ENCODE data around the gene DBR1.

Gene DBR1

GRCh38 chr3:138180375-138181029, 5.8 kb upstream of the DBR1 start:
- no peaks in the 10 kb centered on the region for H3K9me2 ChIP-seq (replicated peaks; ENCODE audit: insufficient read depth, low read length)
- H3F3A ChIP-seq (ENCODE audit: insufficient read depth, low read length) = no peaks in the 10 kb centered on the region
- H3K4me3 ChIP-seq (ENCODE audit: low read length) = no peak overlapping the region
- no peaks in the 10 kb centered on the region for H4K20me1 ChIP-seq (ENCODE audit: insufficient read depth, low read length)
- H3K27ac ChIP-seq (ENCODE audit: low read length) = no peak overlapping the region
- peak; percentile 49 for DNase-seq
- H3K4me2 ChIP-seq (ENCODE audit: low read depth, low read length) = no peak overlapping the region
- no peaks in the 10 kb centered on the region for H3K36me3 ChIP-seq (replicated peaks; ENCODE audit: insufficient read depth, low read length)
- H3K79me2 ChIP-seq (ENCODE audit: low read length) = no peaks in the 10 kb centered on the region
- H3K9me3 ChIP-seq (replicated peaks; ENCODE audit: insufficient read depth, low read length) = no peaks in the 10 kb centered on the region
- no peak overlapping the region for H3K9ac ChIP-seq (ENCODE audit: low read length)
- TF ChIP-seq CTCF (IDR thresholded peaks at IDR 0.05; ENCODE audit: low read length) (peak; percentile 67), EZH2 (optimal IDR thresholded peaks at IDR 0.05; ENCODE audit: low read depth, low read length) (no peak), EZH2phosphoT487 (IDR thresholded peaks at IDR 0.05; ENCODE audit: low read length) (no peak)
- H3K27me3 ChIP-seq (replicated peaks; ENCODE audit: insufficient read depth, low read length) = 0 out of 2 replicates have a peak, but pooled peaks cover 5% of the 10 kb centered on the region
- no peak overlapping the region for H2AFZ ChIP-seq (ENCODE audit: low read length)
- H3K4me1 ChIP-seq (ENCODE audit: low read length) = no peaks in the 10 kb centered on the region

GRCh38 chr3:138173769-138174420, 826 bp downstream of the DBR1 start:
- TF ChIP-seq CTCF (IDR thresholded peaks at IDR 0.05; ENCODE audit: low read length) (no peak), EZH2 (optimal IDR thresholded peaks at IDR 0.05; ENCODE audit: low read depth, low read length) (no peak), EZH2phosphoT487 (IDR thresholded peaks at IDR 0.05; ENCODE audit: low read length) (no peak)
- Histone ChIP-seq H3K9ac (ENCODE audit: low read length) (peak overlapping the region; percentile 75), H4K20me1 (ENCODE audit: insufficient read depth, low read length) (no peaks in the 10 kb centered on the region), H3K4me2 (ENCODE audit: low read depth, low read length) (peak overlapping the region; percentile 71), H3K9me2 (replicated peaks; ENCODE audit: insufficient read depth, low read length) (no peaks in the 10 kb centered on the region), H3K27me3 (replicated peaks; ENCODE audit: insufficient read depth, low read length) (no peaks in the 10 kb centered on the region), H3F3A (ENCODE audit: insufficient read depth, low read length) (peaks cover 4% of the 10 kb centered on the region), H2AFZ (ENCODE audit: low read length) (peak overlapping the region; percentile 79), H3K79me2 (ENCODE audit: low read length) (peaks cover 16% of the 10 kb centered on the region), H3K9me3 (replicated peaks; ENCODE audit: insufficient read depth, low read length) (no peaks in the 10 kb centered on the region), H3K4me1 (ENCODE audit: low read length) (no peaks in the 10 kb centered on the region), H3K27ac (ENCODE audit: low read length) (peak overlapping the region; percentile 61; the same call in 1 of the 2 replicates), H3K36me3 (replicated peaks; ENCODE audit: insufficient read depth, low read length) (no peaks in the 10 kb centered on the region; the same call in 1 of the 2 replicates), H3K4me3 (ENCODE audit: low read length) (peak overlapping the region; percentile 74)
- DNase-seq = no peak

- no peaks in the 10 kb centered on the region for H3K27me3 ChIP-seq (replicated peaks; ENCODE audit: insufficient read depth, low read length)
- H3F3A ChIP-seq (ENCODE audit: insufficient read depth, low read length) = peaks cover 4% of the 10 kb centered on the region
- H2AFZ ChIP-seq (ENCODE audit: low read length) = no peak overlapping the region
- no peak for TF ChIP-seq EZH2phosphoT487 (IDR thresholded peaks at IDR 0.05; ENCODE audit: low read length)
- TF ChIP-seq EZH2 (optimal IDR thresholded peaks at IDR 0.05; ENCODE audit: low read depth, low read length) = no peak
- no peak for TF ChIP-seq CTCF (IDR thresholded peaks at IDR 0.05; ENCODE audit: low read length)
- peaks cover 16% of the 10 kb centered on the region for H3K79me2 ChIP-seq (ENCODE audit: low read length)
- no peak overlapping the region for H3K4me3 ChIP-seq (ENCODE audit: low read length)
- no peak overlapping the region for H3K4me2 ChIP-seq (ENCODE audit: low read depth, low read length)
- H3K4me1 ChIP-seq (ENCODE audit: low read length) = no peaks in the 10 kb centered on the region
- H3K9ac ChIP-seq (ENCODE audit: low read length) = no peak overlapping the region
- H3K9me3 ChIP-seq (replicated peaks; ENCODE audit: insufficient read depth, low read length) = no peaks in the 10 kb centered on the region
- no peaks in the 10 kb centered on the region for H4K20me1 ChIP-seq (ENCODE audit: insufficient read depth, low read length)
- no peaks in the 10 kb centered on the region; the same call in 1 of the 2 replicates for H3K36me3 ChIP-seq (replicated peaks; ENCODE audit: insufficient read depth, low read length)
- DNase-seq = no peak
- no peak overlapping the region for H3K27ac ChIP-seq (ENCODE audit: low read length)
- H3K9me2 ChIP-seq (replicated peaks; ENCODE audit: insufficient read depth, low read length) = no peaks in the 10 kb centered on the region
Observed at GRCh38 chr3:138172625-138173024, 2.1 kb downstream of the DBR1 start.
